ENCODE measurements around the gene ANKRD26. TPM values are rescaled to one million over a fixed set of nuclear protein-coding genes. Genes with fewer than 3 reads are reported as not detected.

ANKRD26 gene
- total and polyA plus RNA-seq, 4 donors: 0.81 to 5.9 (median 4.2) TPM

GRCh38 chr10:26969145-26969926 lies 131.0 kb downstream of the ANKRD26 start:
- Histone ChIP-seq H3K4me1 (ENCODE audit: control insufficient read depth in 4 of 4, insufficient read depth in 4 of 4, low read length in 3 of 4) (no peaks in the 10 kb centered on the region), H3K4me3 (ENCODE audit: low read depth in 1 of 3, low read length in 3 of 3) (no peak overlapping the region), H3K9me3 (ENCODE audit: control insufficient read depth in 4 of 4, low read length in 3 of 4) (no peaks in the 10 kb centered on the region), H3K9ac (ENCODE audit: low read depth in 1 of 2, low read length in 2 of 2) (no peak overlapping the region), H3K27me3 (ENCODE audit: control insufficient read depth in 4 of 4, insufficient read depth in 4 of 4, low read length in 3 of 4) (no peaks in the 10 kb centered on the region), H3K36me3 (ENCODE audit: control insufficient read depth in 4 of 4, insufficient read depth in 3 of 4, low read depth in 1 of 4, low read length in 3 of 4) (peaks cover 0 to 4% (median 0%) of the 10 kb centered on the region in 4 donors), H3K27ac (ENCODE audit: low read depth in 1 of 2, low read length in 2 of 2) (no peak overlapping the region)
- 93% methylated on average over 6 of the region's 6 CpGs for WGBS
- no peak for DNase-seq (ENCODE audit: low spot score)
- no peak for TF ChIP-seq RAD21 (IDR thresholded peaks at IDR 0.05)
- no peak for TF ChIP-seq SP1 (IDR thresholded peaks at IDR 0.05)
- TF ChIP-seq JUND (IDR thresholded peaks at IDR 0.05): no peak
- no peak for TF ChIP-seq HNF4A (conservative IDR thresholded peaks at IDR 0.05)
- no peak for TF ChIP-seq CTCF (IDR thresholded peaks at IDR 0.05; ENCODE audit: low read depth, low read length, missing input control)

GRCh38 chr10:26962835-26963234 lies 137.5 kb downstream of the ANKRD26 start:
- 91% methylated on average over 3 of the region's 3 CpGs for WGBS
- Histone ChIP-seq H3K4me3 (ENCODE audit: low read depth in 1 of 3, low read length in 3 of 3) (no peak overlapping the region), H3K36me3 (ENCODE audit: control insufficient read depth in 4 of 4, insufficient read depth in 3 of 4, low read depth in 1 of 4, low read length in 3 of 4) (peaks cover 0 to 3% (median 2%) of the 10 kb centered on the region in 4 donors), H3K9ac (ENCODE audit: low read depth in 1 of 2, low read length in 2 of 2) (no peak overlapping the region), H3K4me1 (ENCODE audit: control insufficient read depth in 4 of 4, insufficient read depth in 4 of 4, low read length in 3 of 4) (no peaks in the 10 kb centered on the region), H3K9me3 (ENCODE audit: control insufficient read depth in 4 of 4, low read length in 3 of 4) (no peaks in the 10 kb centered on the region), H3K27ac (ENCODE audit: low read depth in 1 of 2, low read length in 2 of 2) (no peak overlapping the region), H3K27me3 (ENCODE audit: control insufficient read depth in 4 of 4, insufficient read depth in 4 of 4, low read length in 3 of 4) (no peaks in the 10 kb centered on the region)
- TF ChIP-seq HNF4A (conservative IDR thresholded peaks at IDR 0.05) (no peak), RAD21 (IDR thresholded peaks at IDR 0.05) (no peak), ZBTB33 (IDR thresholded peaks at IDR 0.05) (no peak), ATF3 (IDR thresholded peaks at IDR 0.05) (no peak)
- DNase-seq (ENCODE audit: low spot score): no peak

- H3K4me1 ChIP-seq (ENCODE audit: control insufficient read depth in 4 of 4, insufficient read depth in 4 of 4, low read length in 3 of 4): no peaks in the 10 kb centered on the region
- WGBS: 92% methylated on average over 7 of the region's 7 CpGs
- H3K9me3 ChIP-seq (ENCODE audit: control insufficient read depth in 4 of 4, low read length in 3 of 4): no peaks in the 10 kb centered on the region
- no peak for TF ChIP-seq RAD21 (IDR thresholded peaks at IDR 0.05)
- TF ChIP-seq RXRA (IDR thresholded peaks at IDR 0.05): no peak
- TF ChIP-seq NR2F2 (IDR thresholded peaks at IDR 0.05): no peak
- no peak for TF ChIP-seq EGR1 (IDR thresholded peaks at IDR 0.05; ENCODE audit: low read depth in 2 of 2)
- TF ChIP-seq HNF4A (conservative IDR thresholded peaks at IDR 0.05): no peak
- no peak for TF ChIP-seq FOXA2 (IDR thresholded peaks at IDR 0.05)
- TF ChIP-seq GABPA (IDR thresholded peaks at IDR 0.05 in 1 of 2, conservative IDR thresholded peaks at IDR 0.05 in 1 of 2): no peak
- no peak for TF ChIP-seq ATF3 (IDR thresholded peaks at IDR 0.05)
- no peak for TF ChIP-seq MAX (IDR thresholded peaks at IDR 0.05)
- TF ChIP-seq HNF4G (IDR thresholded peaks at IDR 0.05): no peak
- TF ChIP-seq CTCF (IDR thresholded peaks at IDR 0.05; ENCODE audit: low read depth, low read length, missing input control): no peak
- TF ChIP-seq SP1 (IDR thresholded peaks at IDR 0.05): no peak
- TF ChIP-seq TAF1 (conservative IDR thresholded peaks at IDR 0.05): no peak
These were observed 140.0 kb downstream of the ANKRD26 start for GRCh38 chr10:26960308-26960707.

More at GRCh38 chr10:26960308-26960707, 140.0 kb downstream of the ANKRD26 start:
- Histone ChIP-seq H3K27ac (ENCODE audit: low read depth in 1 of 2, low read length in 2 of 2) (no peak overlapping the region), H3K36me3 (ENCODE audit: control insufficient read depth in 4 of 4, insufficient read depth in 3 of 4, low read depth in 1 of 4, low read length in 3 of 4) (peaks cover 0 to 3% (median 2%) of the 10 kb centered on the region in 4 donors), H3K27me3 (ENCODE audit: control insufficient read depth in 4 of 4, insufficient read depth in 4 of 4, low read length in 3 of 4) (no peaks in the 10 kb centered on the region), H3K9ac (ENCODE audit: low read depth in 1 of 2, low read length in 2 of 2) (no peak overlapping the region), H3K4me3 (ENCODE audit: low read depth in 1 of 3, low read length in 3 of 3) (no peak overlapping the region)
- DNase-seq (ENCODE audit: low spot score): no peak

All from liver (tissue), 9 donors.